D721Med (cell line): ENCODE data around the gene BPNT1.
"Not testable (repeated sequence)": the region's sequence is repeated elsewhere in the genome, so short reads cannot be mapped to it uniquely, and the experiment has no call there.

ENCODE experiments used
- DNase-seq: peaks from one replicate; pipeline ENCODE4 v3.0.0; 2011; ENCODE audit warnings: low spot score; ENCODE audit not compliant: insufficient read length
- FAIRE-seq: peaks from 2 replicates; lab custom pipeline; 2011; peaks lifted over from hg19 to GRCh38; lab: Jason Lieb, UNC
- TF ChIP-seq, protein P1 (sequence below): IDR thresholded peaks from 2 replicates; pipeline ENCODE4 v1.5.1; 2012; ENCODE audit warnings: mild to moderate bottlenecking, control low read depth; ENCODE audit not compliant: insufficient read depth; ENCODE audit errors: missing control alignments

BPNT1 gene

GRCh38 chr1:220094016-220094911 lies 4.7 kb upstream of the BPNT1 start, which contains the start of gene IARS2:
Gene IARS2, plus strand, starts transcription at chr1:220094132. Its CDS starts 85 bp downstream, at chr1:220094217.
- TF ChIP-seq, protein P1, sequence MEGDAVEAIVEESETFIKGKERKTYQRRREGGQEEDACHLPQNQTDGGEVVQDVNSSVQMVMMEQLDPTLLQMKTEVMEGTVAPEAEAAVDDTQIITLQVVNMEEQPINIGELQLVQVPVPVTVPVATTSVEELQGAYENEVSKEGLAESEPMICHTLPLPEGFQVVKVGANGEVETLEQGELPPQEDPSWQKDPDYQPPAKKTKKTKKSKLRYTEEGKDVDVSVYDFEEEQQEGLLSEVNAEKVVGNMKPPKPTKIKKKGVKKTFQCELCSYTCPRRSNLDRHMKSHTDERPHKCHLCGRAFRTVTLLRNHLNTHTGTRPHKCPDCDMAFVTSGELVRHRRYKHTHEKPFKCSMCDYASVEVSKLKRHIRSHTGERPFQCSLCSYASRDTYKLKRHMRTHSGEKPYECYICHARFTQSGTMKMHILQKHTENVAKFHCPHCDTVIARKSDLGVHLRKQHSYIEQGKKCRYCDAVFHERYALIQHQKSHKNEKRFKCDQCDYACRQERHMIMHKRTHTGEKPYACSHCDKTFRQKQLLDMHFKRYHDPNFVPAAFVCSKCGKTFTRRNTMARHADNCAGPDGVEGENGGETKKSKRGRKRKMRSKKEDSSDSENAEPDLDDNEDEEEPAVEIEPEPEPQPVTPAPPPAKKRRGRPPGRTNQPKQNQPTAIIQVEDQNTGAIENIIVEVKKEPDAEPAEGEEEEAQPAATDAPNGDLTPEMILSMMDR = no peak
- no peak for FAIRE-seq
- DNase-seq = peak; percentile 84

- FAIRE-seq (no peak), DNase-seq (no peak)
- TF ChIP-seq, protein P1 = no peak
Measured at GRCh38 chr1:220093361-220094015, 3.9 kb upstream of the BPNT1 start.

DNA sequence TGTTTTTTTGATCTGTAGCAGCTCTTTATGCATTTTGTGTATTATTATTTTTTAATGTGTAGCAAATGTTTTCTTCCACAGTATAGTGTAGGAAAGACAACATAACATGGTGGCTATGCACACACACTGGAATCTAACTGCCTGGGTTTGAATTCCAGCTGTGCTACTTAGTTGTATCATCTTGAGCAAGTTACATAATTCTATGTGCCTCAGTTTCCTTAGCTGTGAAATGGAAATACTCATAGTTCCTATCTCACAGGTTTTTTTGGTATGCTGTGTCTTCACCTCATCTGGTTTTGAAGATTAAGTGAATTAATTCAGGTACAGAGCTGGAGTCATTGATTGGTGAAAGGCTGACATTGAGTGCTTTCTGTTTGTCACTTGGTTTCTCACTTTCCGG lies 3.1 kb upstream of the BPNT1 start:
- no peak for DNase-seq

DNA sequence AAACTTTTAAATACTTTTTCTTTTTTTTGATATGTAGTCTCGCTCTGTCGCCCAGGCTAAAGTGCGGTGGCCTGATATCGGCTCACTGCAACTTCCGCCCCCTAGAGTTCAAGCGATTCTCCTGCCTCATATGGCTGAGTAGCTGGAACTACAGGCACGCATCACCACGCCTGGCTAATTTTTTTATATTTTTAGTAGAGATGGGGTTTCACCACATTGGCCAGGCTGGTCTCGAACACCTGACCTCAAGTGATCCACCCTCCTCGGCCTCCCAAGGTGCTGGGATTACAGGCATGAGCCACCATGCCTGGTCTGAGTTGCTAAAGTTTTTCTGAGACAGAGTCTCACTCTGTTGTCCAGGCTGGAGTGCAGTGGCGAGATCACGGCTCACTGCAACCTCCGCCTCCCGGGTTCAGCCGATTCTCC lies 3.3 kb downstream of the BPNT1 start:
- not testable (repeated sequence) for DNase-seq, FAIRE-seq
- TF ChIP-seq, protein P1 = peak; percentile 13

More for the DNA sequence above, 3.1 kb upstream of the BPNT1 start:
- FAIRE-seq = no peak
- TF ChIP-seq, protein P1 = no peak

GRCh38 chr1:220084460-220084859 lies 5.1 kb downstream of the BPNT1 start:
- TF ChIP-seq, protein P1 = no peak
- no peak for DNase-seq
- FAIRE-seq = no peak

DNA sequence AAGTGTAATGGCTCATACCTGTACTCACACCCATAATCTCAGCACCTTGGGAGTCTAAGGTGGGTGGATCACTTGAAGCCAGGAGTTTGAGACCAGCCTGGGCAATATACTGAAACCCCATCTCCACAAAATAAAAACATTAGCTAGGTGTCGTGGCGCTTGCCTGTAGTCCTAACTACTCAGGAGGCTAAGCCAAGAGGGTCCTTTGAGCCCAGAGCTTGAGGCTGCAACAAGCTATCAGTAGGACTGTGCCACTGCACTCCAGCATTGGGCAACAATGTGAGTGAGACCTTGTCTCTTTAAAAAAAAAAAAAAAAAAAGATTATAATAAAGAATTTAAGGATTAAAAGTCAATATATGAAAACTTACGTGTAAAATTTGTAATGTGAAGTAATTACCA lies 11.7 kb downstream of the BPNT1 start:
- DNase-seq = no peak
- TF ChIP-seq, protein P1 = no peak
- FAIRE-seq = no peak
